GM12878 (cell line): ENCODE results near the gene ACADL. TPM values are rescaled to one million over a fixed set of nuclear protein-coding genes. Genes with fewer than 3 reads are reported as not detected.

Experiments
- ATAC-seq: fragments of 200-7000 bp; cut with Tn5 transposase; 3 replicates; pipeline ENCODE4 v1.9.1; 2020; ENCODE audit warnings: mild to moderate bottlenecking, moderate library complexity
- BruUV-seq: library from RNA; stranded (reverse); fragments of 400-500 nt; replicated peaks from 2 replicates; lab custom pipeline; 2021; lab: Mats Ljungman, UMichigan
- CTCF ChIA-PET: fragments of 300-600 bp; sonication (Branson Sonifier 250); formaldehyde crosslinking; extraction: SDS; loops from one replicate; lab custom pipeline; 2021; ENCODE audit warnings: inconsistent platforms; lab: Yijun Ruan, JAX
- POLR2A ChIA-PET: fragments of 350-600 bp; formaldehyde crosslinking; extraction: SDS; loops from one replicate; lab custom pipeline; 2021; ENCODE audit warnings: inconsistent platforms; lab: Charles Lee
- RAD21 ChIA-PET: fragments of 300-600 bp; sonication (Branson Sonifier 250); formaldehyde crosslinking; loops from one replicate; lab custom pipeline; 2023; ENCODE audit warnings: antibody characterized with exemption; ENCODE audit not compliant: unreplicated experiment; lab: Charles Lee
- SMC1A ChIA-PET: fragments of 300-600 bp; sonication (Branson Sonifier 250); formaldehyde crosslinking; loops from one replicate; lab custom pipeline; 2023; ENCODE audit not compliant: unreplicated experiment, uncharacterized antibody; lab: Charles Lee
- DNase-seq: peaks from one replicate; pipeline ENCODE4 v3.0.0-alpha.2; 2011; ENCODE audit warnings: low read depth, low spot score
- FAIRE-seq: peaks from 3 replicates; lab custom pipeline; 2011; peaks lifted over from hg19 to GRCh38; lab: Jason Lieb, UNC
- H2AFZ ChIP-seq: 2 replicates; pipeline ENCODE4 v1.6.0; 2011; ENCODE audit warnings: low read depth, low read length, control low read depth; ENCODE audit not compliant: control insufficient read depth
- H3K27ac ChIP-seq: 2 replicates; pipeline ENCODE4 v1.5.1; 2011; ENCODE audit warnings: control low read depth; ENCODE audit not compliant: control insufficient read depth, insufficient read depth
- H3K27me3 ChIP-seq, 2 experiments: replicated peaks in 1 of 2; 2 replicates each; pipeline versions ENCODE4 v1.6.0 to v1.6.1; 2011; ENCODE audit warnings: low read length in 1 of 2; ENCODE audit not compliant: control insufficient read depth in 2 of 2, insufficient read depth in 2 of 2
- H3K36me3 ChIP-seq, 2 experiments: 2 replicates each; pipeline ENCODE4 v1.5.1; 2011; ENCODE audit warnings: low read length in 1 of 2; ENCODE audit not compliant: control insufficient read depth in 2 of 2, insufficient read depth in 2 of 2
- H3K4me1 ChIP-seq: 2 replicates; pipeline ENCODE4 v1.6.1; 2011; ENCODE audit warnings: mild to moderate bottlenecking, low read length, moderate library complexity, mixed read lengths; ENCODE audit not compliant: control insufficient read depth, insufficient read depth
- H3K4me2 ChIP-seq: 2 replicates; pipeline ENCODE4 v1.6.0; 2011; ENCODE audit warnings: control low read depth; ENCODE audit not compliant: control insufficient read depth, insufficient read depth
- H3K4me3 ChIP-seq: fragments of 200-600 bp; sonication (generic); 2 replicates; pipeline ENCODE4 v1.5.1; 2016
- H3K79me2 ChIP-seq: 2 replicates; pipeline ENCODE4 v1.6.0; 2011; ENCODE audit warnings: low read length; ENCODE audit not compliant: control insufficient read depth, insufficient read depth
- H3K9ac ChIP-seq: 2 replicates; pipeline ENCODE4 v1.8.0; 2011; ENCODE audit warnings: low read length, control low read depth, mixed read lengths; ENCODE audit not compliant: control insufficient read depth, insufficient read depth
- H3K9me3 ChIP-seq: replicated peaks from 3 replicates; pipeline ENCODE4 v1.5.1; 2011; ENCODE audit warnings: mild to moderate bottlenecking, low read length; ENCODE audit not compliant: control insufficient read depth, insufficient read depth
- H4K20me1 ChIP-seq: 2 replicates; pipeline ENCODE4 v1.6.0; 2011; ENCODE audit not compliant: control insufficient read depth, insufficient read depth
- CBX5 ChIP-seq: sonication (generic); IDR thresholded peaks from 2 replicates; pipeline ENCODE4 v1.6.1; 2016; ENCODE audit warnings: low read depth, moderate library complexity, mild to moderate bottlenecking, inconsistent platforms
- E2F8 ChIP-seq: fragments of 450-650 bp; IDR thresholded peaks from 2 replicates; pipeline ENCODE4 v1.6.1; 2018; ENCODE audit warnings: mild to moderate bottlenecking, low read depth, moderate library complexity; ENCODE audit not compliant: partially characterized antibody
- EP300 ChIP-seq, 2 experiments: fragments of 150-350 bp in 1 of 2; IDR thresholded peaks; 2 replicates each; pipeline ENCODE4 v1.6.1; 2011 to 2012; ENCODE audit warnings: low read depth in 2 of 2, low read length in 2 of 2, borderline replicate concordance in 1 of 2, improper control_type of control experiment in 1 of 2, inconsistent platforms in 1 of 2; ENCODE audit not compliant: control insufficient read depth in 1 of 2
- FOXM1 ChIP-seq: IDR thresholded peaks from 2 replicates; pipeline ENCODE4 v1.6.1; 2012; ENCODE audit warnings: low read depth, mild to moderate bottlenecking, inconsistent platforms, low read length, moderate library complexity
- HDGF ChIP-seq: fragments of 450-650 bp; IDR thresholded peaks from 2 replicates; pipeline ENCODE4 v1.6.1; 2016; ENCODE audit warnings: antibody characterized with exemption
- KDM1A ChIP-seq: fragments of 200-600 bp; sonication (generic); IDR thresholded peaks from 2 replicates; pipeline ENCODE4 v1.6.1; 2016; ENCODE audit warnings: borderline replicate concordance
- POU2F2 ChIP-seq: IDR thresholded peaks from 3 replicates; pipeline ENCODE4 v1.6.1; 2011; ENCODE audit warnings: low read depth, mild to moderate bottlenecking, low read length, borderline replicate concordance
- SIX5 ChIP-seq: IDR thresholded peaks from 2 replicates; pipeline ENCODE4 v1.6.1; 2011; ENCODE audit warnings: mild to moderate bottlenecking, low read depth, low read length, moderate library complexity; ENCODE audit not compliant: severe bottlenecking
- STAT1 ChIP-seq: fragments of 450-650 bp; conservative IDR thresholded peaks from 2 replicates; pipeline ENCODE4 v1.6.1; 2014; ENCODE audit warnings: antibody characterized with exemption, mild to moderate bottlenecking
- YY1 ChIP-seq: IDR thresholded peaks from 2 replicates; pipeline ENCODE4 v1.6.1; 2011; ENCODE audit warnings: low read depth, mild to moderate bottlenecking, low read length
- WGBS: methylation state at CpG from one replicate; pipeline ENCODE4 v1.1.6; 2016; ENCODE audit warnings: low lambda C conversion rate; ENCODE audit not compliant: insufficient replicate concordance, insufficient coverage; ENCODE audit errors: missing lambda C conversion rate; 5-methylcytosine and 5-hydroxymethylcytosine counted together
- in situ Hi-C: fragments of 300-500 bp; cut with MboI; formaldehyde crosslinking; loops from 9 replicates; pipeline ENCODE4 v1.14.3; 2018; ENCODE audit warnings: mixed read lengths
- intact Hi-C: fragments of 100-400 bp; cut with micrococcal nuclease; formaldehyde crosslinking; loops from one replicate; pipeline ENCODE4 v1.14.2; 2022; ENCODE audit not compliant: unreplicated experiment
- polyA plus RNA-seq, 11 experiments: library from polyadenylated mRNA; depleted of rRNA in 4 of 11; unstranded in 6 of 11; stranded (reverse) in 5 of 11; fragments of >200 nt; fragmentation: Nextera tagmentation in 4 of 11; fragmentation: Illumina TruSeq in 1 of 11; extraction: Ambion mirVana in 4 of 11; extraction: Trizol in 1 of 11; gene quantifications; 1 replicate in 1 of 11; 2 replicates in 10 of 11; pipeline versions ENCODE4 v1.2.1 to v1.2.3, GENCODE V29; 2011 to 2016; ENCODE audit warnings: inconsistent platforms in 2 of 11, missing spikeins in 2 of 11, low read depth in 1 of 11
- total RNA-seq, 4 experiments: library from RNA; depleted of rRNA in 3 of 4; stranded (reverse); fragments of >200 nt in 3 of 4; fragmentation: Illumina TruSeq in 1 of 4; extraction: Trizol in 1 of 4; gene quantifications; 2 replicates each; pipeline versions ENCODE4 v1.2.1 to v1.2.3, GENCODE V29; 2013 to 2021
- TF ChIP-seq, protein P1 (sequence below): fragments of 450-650 bp; conservative IDR thresholded peaks from 2 replicates; pipeline ENCODE4 v1.6.1; 2017; ENCODE audit warnings: mild to moderate bottlenecking, moderate library complexity
- TF ChIP-seq, protein P2 (sequence below): fragments of 450-650 bp; IDR thresholded peaks from 2 replicates; pipeline ENCODE4 v1.6.1; 2017; ENCODE audit warnings: mild to moderate bottlenecking, low read depth, inconsistent platforms; ENCODE audit not compliant: poor library complexity, severe bottlenecking

Gene ACADL
- total and polyA plus RNA-seq, 10 of the 15 experiments (the other 5 are each of a cell fraction or from before 2014, with no cell fraction given): not detected

- H3K4me2 ChIP-seq: no peak overlapping the region
- DNase-seq (no peak), ATAC-seq (no peak), FAIRE-seq (no peak)
- H3K27ac ChIP-seq: no peak overlapping the region
- H3K36me3 ChIP-seq: no peaks in the 10 kb centered on the region
- ChIA-PET CTCF (no interaction called here), SMC1A (no interaction called here), POLR2A (no interaction called here), RAD21 (interaction anchor here (2.0 kb wide), 1 partner anchor 11 kb away, joined by 5 read pairs; no protein-coding TSS in a partner anchor)
- no peak overlapping the region for H2AFZ ChIP-seq
- TF ChIP-seq YY1: no peak
- TF ChIP-seq SIX5: no peak
- TF ChIP-seq KDM1A: no peak
- TF ChIP-seq, protein P1, sequence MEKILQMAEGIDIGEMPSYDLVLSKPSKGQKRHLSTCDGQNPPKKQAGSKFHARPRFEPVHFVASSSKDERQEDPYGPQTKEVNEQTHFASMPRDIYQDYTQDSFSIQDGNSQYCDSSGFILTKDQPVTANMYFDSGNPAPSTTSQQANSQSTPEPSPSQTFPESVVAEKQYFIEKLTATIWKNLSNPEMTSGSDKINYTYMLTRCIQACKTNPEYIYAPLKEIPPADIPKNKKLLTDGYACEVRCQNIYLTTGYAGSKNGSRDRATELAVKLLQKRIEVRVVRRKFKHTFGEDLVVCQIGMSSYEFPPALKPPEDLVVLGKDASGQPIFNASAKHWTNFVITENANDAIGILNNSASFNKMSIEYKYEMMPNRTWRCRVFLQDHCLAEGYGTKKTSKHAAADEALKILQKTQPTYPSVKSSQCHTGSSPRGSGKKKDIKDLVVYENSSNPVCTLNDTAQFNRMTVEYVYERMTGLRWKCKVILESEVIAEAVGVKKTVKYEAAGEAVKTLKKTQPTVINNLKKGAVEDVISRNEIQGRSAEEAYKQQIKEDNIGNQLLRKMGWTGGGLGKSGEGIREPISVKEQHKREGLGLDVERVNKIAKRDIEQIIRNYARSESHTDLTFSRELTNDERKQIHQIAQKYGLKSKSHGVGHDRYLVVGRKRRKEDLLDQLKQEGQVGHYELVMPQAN: no peak
- TF ChIP-seq CBX5: no peak
- no peak for TF ChIP-seq E2F8
- TF ChIP-seq POU2F2: no peak
- no peak for TF ChIP-seq HDGF
- no peak for TF ChIP-seq EP300 (IDR thresholded peaks at IDR 0.05; ENCODE audit: borderline replicate concordance in 1 of 2, control insufficient read depth in 1 of 2, low read depth in 2 of 2, low read length in 2 of 2)
- TF ChIP-seq, protein P2, sequence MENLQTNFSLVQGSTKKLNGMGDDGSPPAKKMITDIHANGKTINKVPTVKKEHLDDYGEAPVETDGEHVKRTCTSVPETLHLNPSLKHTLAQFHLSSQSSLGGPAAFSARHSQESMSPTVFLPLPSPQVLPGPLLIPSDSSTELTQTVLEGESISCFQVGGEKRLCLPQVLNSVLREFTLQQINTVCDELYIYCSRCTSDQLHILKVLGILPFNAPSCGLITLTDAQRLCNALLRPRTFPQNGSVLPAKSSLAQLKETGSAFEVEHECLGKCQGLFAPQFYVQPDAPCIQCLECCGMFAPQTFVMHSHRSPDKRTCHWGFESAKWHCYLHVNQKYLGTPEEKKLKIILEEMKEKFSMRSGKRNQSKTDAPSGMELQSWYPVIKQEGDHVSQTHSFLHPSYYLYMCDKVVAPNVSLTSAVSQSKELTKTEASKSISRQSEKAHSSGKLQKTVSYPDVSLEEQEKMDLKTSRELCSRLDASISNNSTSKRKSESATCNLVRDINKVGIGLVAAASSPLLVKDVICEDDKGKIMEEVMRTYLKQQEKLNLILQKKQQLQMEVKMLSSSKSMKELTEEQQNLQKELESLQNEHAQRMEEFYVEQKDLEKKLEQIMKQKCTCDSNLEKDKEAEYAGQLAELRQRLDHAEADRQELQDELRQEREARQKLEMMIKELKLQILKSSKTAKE: no peak
- no peak for TF ChIP-seq FOXM1
- no peak for TF ChIP-seq STAT1
- H3K9me3 ChIP-seq: no peaks in the 10 kb centered on the region
- H3K4me3 ChIP-seq: no peak overlapping the region
- H3K4me1 ChIP-seq: no peaks in the 10 kb centered on the region
- no peak overlapping the region for H3K9ac ChIP-seq
- no peaks in the 10 kb centered on the region for H3K79me2 ChIP-seq
- no peaks in the 10 kb centered on the region for H3K27me3 ChIP-seq
- in situ Hi-C loops: no loop called here
- no peaks in the 10 kb centered on the region for H4K20me1 ChIP-seq
- WGBS: 3% methylated on average over 2 of the region's 2 CpGs
- BruUV-seq: no TSS peak
- intact Hi-C loops: no loop called here
Observed at GRCh38 chr2:210263841-210264240, 38.6 kb upstream of the ACADL start.
